Subcutaneous abdominal adipose tissue (tissue), 5 donors: ENCODE measurements around the gene RNU1-2.
"Not testable (repeated sequence)": the region's sequence is repeated elsewhere in the genome, so short reads cannot be mapped to it uniquely, and the experiment has no call there.

Experiments
- H3K27ac ChIP-seq: one replicate; pipeline ENCODE4 v1.7.0; 2013; ENCODE audit warnings: low read depth, mild to moderate bottlenecking, inconsistent platforms, low read length, moderate library complexity
- H3K27me3 ChIP-seq, 5 donors: one replicate each; pipeline ENCODE4 v1.7.0; 2013; ENCODE audit warnings: low read length in 5 of 5, inconsistent platforms in 1 of 5; ENCODE audit not compliant: control insufficient read depth in 5 of 5, insufficient read depth in 4 of 5
- H3K36me3 ChIP-seq, 5 donors: one replicate each; pipeline ENCODE4 v1.7.0; 2013; ENCODE audit warnings: low read length in 5 of 5; ENCODE audit not compliant: control insufficient read depth in 5 of 5, insufficient read depth in 5 of 5
- H3K4me1 ChIP-seq, 5 donors: one replicate each; pipeline ENCODE4 v1.7.0; 2013; ENCODE audit warnings: low read length in 5 of 5, mild to moderate bottlenecking in 3 of 5, moderate library complexity in 1 of 5; ENCODE audit not compliant: control insufficient read depth in 5 of 5, insufficient read depth in 5 of 5
- H3K4me3 ChIP-seq, 5 donors: one replicate each; pipeline ENCODE4 v1.7.0; 2013; ENCODE audit warnings: low read length in 5 of 5, low read depth in 1 of 5
- H3K9ac ChIP-seq, 5 donors: one replicate each; pipeline ENCODE4 v1.7.0; 2013; ENCODE audit warnings: low read length in 5 of 5, mild to moderate bottlenecking in 4 of 5, moderate library complexity in 3 of 5
- H3K9me3 ChIP-seq, 5 donors: one replicate each; pipeline ENCODE4 v1.7.0; 2013; ENCODE audit warnings: low read length in 5 of 5; ENCODE audit not compliant: control insufficient read depth in 5 of 5
- donor health status: healthy.
- donor health status: healthy.
- donor health status: healthy.
- donor health status: healthy.
- donor health status: healthy.

RNU1-2 gene

DNA sequence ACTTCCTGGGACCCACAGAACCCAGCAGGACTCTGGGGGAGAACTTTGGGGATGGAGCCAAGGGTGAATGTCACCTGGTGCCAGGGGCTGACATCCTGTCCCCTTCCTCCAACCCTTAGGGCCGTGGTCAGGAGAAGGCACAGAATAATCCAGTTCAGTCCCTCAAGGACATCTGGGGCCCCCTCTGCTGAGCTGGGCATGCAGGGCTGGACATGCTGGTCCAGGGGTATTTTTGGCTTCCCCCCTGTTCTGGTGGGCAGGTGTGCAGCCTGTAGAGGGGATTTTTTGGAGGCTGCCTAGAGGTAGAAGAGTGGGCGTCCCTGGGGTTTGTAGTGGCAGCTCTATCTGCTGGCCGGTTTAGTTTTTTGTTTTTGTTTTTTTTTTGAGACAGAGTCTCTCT lies 22.6 kb downstream of the RNU1-2 start:
- Histone ChIP-seq H3K4me1 (peaks cover 8 to 27% (median 19%) of the 10 kb centered on the region in 5 donors), H3K36me3 (no peaks in the 10 kb centered on the region), H3K27me3 (peaks cover 0 to 14% (median 5%) of the 10 kb centered on the region in 5 donors), H3K9ac (no peak overlapping the region), H3K9me3 (no peaks in the 10 kb centered on the region), H3K27ac (no peak overlapping the region), H3K4me3 (no peak overlapping the region)

DNA sequence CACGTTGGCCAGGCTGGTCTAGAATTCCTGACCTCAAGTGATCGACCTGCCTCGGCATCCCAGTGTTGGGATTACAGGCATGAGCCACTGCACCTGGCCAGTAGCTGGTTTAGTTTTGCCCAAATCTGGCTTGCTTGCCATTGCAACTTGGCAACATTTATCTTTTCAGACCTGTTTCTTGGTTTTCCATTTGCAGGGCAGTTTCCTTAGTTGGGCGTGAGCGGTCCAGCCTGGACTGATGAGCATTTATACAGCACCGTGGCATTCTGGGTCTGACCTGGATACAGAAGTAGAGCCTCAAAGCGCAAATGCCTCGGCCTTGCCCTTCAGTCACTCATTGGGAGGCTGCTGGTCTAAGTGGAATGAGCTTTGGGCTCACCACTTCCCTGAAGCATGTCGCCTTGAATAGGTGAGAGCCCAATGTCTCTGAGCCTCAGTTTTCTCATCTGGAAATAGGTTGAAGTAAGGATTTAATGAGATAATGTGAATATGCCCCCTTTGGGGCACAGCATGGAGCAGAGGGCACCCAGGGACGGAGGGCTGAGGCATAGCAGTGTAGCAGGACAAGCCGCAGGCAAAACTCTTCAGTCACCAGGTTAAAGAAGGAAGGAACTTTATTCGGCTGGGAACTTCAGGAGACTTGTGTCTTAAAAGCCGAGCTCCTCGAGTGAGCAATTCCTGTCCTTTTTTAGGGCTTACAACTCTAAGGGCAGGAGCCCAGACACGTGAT lies 23.3 kb downstream of the RNU1-2 start:
- H3K9ac ChIP-seq, H3K9me3 ChIP-seq, H3K27ac ChIP-seq, H3K36me3 ChIP-seq, H3K4me3 ChIP-seq: not testable (repeated sequence)
- Histone ChIP-seq H3K4me1 (peaks cover 7 to 23% (median 15%) of the 10 kb centered on the region in 5 donors), H3K27me3 (peaks cover 0 to 14% (median 5%) of the 10 kb centered on the region in 5 donors)

DNA sequence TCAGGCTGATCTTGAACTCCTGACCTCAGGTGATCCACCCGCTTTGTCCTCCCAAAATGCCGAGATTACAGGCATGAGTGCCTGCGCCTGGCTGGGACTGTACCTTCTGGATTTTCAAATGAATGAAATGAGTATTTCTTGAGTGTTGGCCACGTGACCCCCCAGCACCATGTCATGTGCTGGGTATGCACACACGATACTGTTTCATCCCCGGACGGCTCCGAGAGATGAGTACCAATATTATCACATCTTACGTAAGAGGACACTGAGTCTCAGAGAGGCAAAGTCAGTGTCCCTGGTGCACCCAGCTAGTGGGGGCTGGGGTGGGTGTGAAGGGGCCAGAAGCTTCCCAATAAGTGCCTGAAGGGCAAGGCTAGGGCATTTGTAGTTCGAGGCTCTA lies 25.2 kb downstream of the RNU1-2 start:
- Histone ChIP-seq H3K4me1 (peaks cover 0 to 10% (median 7%) of the 10 kb centered on the region in 5 donors), H3K4me3 (no peak overlapping the region), H3K27me3 (peaks cover 0 to 14% (median 5%) of the 10 kb centered on the region in 5 donors), H3K9me3 (no peaks in the 10 kb centered on the region), H3K27ac (no peak overlapping the region), H3K9ac (no peak overlapping the region), H3K36me3 (peaks cover 0 to 5% (median 2%) of the 10 kb centered on the region in 5 donors)

DNA sequence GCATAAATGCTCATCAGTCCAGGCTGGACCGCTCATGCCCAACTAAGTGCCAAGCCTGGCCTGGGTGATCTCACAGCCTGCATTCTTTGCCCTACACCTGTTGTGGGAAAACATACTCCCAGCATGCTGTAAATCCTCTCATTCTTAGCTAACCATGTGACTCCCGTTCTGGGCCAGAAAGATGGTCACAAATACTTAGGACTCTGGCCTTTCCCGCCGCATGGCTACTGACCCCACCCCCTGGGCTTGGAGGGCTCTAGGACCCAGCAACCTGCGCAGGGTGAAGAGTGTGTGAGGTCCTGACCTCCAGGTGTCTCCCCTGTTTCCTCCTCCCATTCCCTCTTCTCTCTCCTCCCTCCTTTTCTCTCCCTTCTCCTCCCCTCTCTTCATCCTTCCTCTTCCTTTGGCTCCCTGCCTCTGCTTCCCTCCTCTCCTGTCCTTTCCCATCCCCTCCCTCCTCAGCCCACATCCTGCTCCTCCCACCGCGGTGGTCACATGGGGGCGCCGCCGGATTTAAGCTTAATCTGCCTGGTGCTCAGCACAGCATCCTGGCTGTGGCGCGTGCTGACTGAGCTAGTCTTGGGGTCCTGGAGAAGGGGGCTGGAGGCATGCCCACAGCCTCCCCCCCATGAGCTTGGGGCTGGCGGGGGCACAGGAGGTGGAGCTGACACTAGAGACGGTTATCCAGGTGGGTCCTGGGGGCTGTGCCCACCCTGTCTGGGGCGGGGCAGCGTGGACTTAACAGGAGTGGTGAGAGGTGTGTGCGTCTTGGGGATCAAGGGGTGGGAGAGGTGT lies 25.8 kb downstream of the RNU1-2 start, which contains the start of gene CROCC:
Gene CROCC, plus strand, starts transcription at position 541 of the 795 bp plus-strand sequence. Its CDS starts 88 bp downstream, at position 629.
- Histone ChIP-seq H3K36me3 (peaks cover 0 to 5% (median 2%) of the 10 kb centered on the region in 5 donors), H3K9ac (peak within 1 kb of the TSS in 2 of 5 donors; percentile 12 to 26), H3K4me1 (peaks cover 0 to 10% (median 7%) of the 10 kb centered on the region in 5 donors), H3K4me3 (peak within 1 kb of the TSS in 2 of 5 donors; percentile 11), H3K9me3 (no peaks in the 10 kb centered on the region), H3K27ac (no peak within 1 kb of the TSS), H3K27me3 (peaks cover 0 to 14% (median 5%) of the 10 kb centered on the region in 5 donors)

DNA sequence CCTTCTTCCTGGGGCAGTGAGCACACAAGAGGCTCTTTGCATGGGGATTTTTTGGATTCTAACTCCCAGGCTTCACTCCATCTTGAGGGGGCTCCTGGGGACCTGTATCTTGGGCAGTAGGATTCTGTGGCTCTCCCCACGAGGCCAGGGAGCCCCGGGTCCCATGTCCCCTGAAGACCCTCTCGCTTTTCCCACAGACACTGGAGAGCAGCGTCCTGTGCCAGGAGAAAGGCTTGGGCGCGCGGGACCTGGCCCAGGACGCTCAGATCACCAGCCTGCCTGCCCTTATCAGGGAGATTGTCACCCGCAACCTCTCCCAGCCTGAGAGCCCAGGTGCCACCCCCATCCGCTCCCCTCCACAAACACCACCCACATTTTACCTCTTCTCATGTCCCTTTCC lies 26.7 kb downstream of the RNU1-2 start:
- peaks cover 0 to 14% (median 5%) of the 10 kb centered on the region in 5 donors for H3K27me3 ChIP-seq
- no peak overlapping the region for H3K27ac ChIP-seq
- H3K9ac ChIP-seq, result peak overlapping the region in 1 of 5 donors; percentile 26
- no peak overlapping the region for H3K4me3 ChIP-seq
- peaks cover 0 to 10% (median 7%) of the 10 kb centered on the region in 5 donors for H3K4me1 ChIP-seq
- no peaks in the 10 kb centered on the region for H3K9me3 ChIP-seq
- peaks cover 0 to 11% (median 2%) of the 10 kb centered on the region in 5 donors for H3K36me3 ChIP-seq

DNA sequence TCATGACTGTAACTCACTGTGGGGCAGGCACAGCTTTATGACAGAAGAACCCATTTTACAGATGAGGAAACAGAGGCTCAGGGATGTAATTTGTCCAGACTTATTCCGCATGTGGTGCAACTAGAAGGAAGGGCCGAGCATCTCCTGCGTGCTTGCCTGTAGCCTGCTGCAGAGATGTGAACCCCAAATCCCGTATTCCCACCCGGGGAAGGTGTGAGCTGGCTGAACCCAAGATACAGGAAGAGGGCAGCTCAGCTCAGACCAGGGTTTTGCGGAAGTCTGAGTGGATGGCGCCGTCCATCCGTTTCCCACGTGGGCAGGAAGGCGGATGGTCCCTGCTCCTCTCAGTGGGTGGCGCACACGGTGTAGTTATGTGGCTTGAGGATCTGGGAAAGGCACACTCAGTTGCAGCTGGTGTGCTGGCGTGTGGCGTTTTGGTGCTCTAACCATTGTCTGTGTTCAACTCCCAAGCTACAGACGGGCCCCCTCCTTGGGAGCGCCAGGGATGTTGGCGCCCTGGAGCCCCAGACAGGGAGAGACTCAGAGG lies 27.2 kb downstream of the RNU1-2 start:
- Histone ChIP-seq H3K9me3 (no peaks in the 10 kb centered on the region), H3K4me1 (peaks cover 0 to 10% (median 7%) of the 10 kb centered on the region in 5 donors), H3K27me3 (peaks cover 0 to 14% (median 5%) of the 10 kb centered on the region in 5 donors), H3K4me3 (no peak overlapping the region), H3K9ac (peak overlapping the region in 1 of 5 donors; percentile 3), H3K27ac (no peak overlapping the region), H3K36me3 (peaks cover 0 to 11% (median 2%) of the 10 kb centered on the region in 5 donors)

DNA sequence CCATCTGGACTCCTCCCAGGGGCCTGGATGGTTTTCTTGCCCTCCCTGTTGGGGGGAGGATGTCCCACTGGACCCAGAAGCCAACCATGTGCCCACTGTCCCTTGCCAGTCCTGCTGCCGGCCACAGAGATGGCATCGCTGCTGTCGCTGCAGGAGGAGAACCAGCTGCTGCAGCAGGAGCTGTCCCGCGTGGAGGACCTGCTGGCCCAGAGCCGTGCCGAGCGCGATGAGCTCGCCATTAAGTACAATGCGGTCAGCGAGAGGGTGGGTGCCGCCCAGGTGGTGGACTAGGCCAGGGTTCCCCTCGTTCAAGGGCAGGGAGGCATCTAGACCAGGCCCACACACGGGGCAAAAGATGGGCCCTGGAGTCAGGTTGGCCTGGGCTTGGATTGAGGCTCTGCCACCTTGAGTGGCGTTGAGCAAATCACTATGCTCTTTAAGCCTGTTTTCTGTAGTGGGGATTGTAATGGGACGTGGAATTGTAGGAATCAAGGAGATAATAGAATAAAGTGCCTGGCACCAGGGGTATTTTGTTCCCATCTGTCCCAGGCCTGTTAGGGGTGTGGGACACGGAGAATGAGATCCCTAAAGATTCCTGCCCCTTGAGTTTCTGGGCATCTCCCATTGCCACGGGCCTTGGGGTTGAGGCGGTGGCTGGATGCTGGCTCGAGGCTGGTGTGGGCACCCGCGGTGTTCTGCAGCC lies 28.6 kb downstream of the RNU1-2 start:
- H3K9ac ChIP-seq, result no peak overlapping the region
- no peak overlapping the region for H3K27ac ChIP-seq
- peaks cover 0 to 14% (median 5%) of the 10 kb centered on the region in 5 donors for H3K27me3 ChIP-seq
- H3K4me1 ChIP-seq, result peaks cover 0 to 10% (median 7%) of the 10 kb centered on the region in 5 donors
- H3K9me3 ChIP-seq, result no peaks in the 10 kb centered on the region
- H3K36me3 ChIP-seq, result peaks cover 0 to 11% (median 2%) of the 10 kb centered on the region in 5 donors
- H3K4me3 ChIP-seq, result no peak overlapping the region

DNA sequence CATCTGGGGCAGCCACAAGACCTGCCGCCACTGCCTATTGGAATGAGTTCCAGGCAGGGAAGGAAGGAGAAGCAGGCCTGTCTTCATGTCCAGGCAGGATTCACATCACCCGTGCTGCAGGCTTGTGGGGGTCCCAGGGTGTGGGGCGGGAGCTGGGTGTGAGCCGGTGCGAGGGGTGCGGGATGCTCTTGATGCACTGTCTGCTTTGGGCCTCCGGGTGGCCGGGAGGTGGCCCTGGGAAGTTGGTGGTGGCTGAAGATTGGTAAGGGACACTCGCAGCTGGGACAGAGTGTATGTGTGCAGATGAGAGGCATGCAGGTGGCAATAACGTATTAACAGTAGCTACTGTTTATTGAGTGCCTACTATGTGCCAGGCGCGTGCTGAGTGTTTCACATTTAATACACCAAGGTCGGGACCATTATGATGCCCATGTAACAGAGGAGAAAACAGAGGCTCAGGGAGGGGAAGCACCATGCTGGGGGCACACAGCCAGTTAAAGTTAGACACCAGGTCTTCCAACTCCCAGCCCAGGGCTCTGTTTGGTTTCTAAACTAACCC lies 29.2 kb downstream of the RNU1-2 start:
- peaks cover 0 to 14% (median 5%) of the 10 kb centered on the region in 5 donors for H3K27me3 ChIP-seq
- H3K9me3 ChIP-seq, result no peaks in the 10 kb centered on the region
- no peak overlapping the region for H3K4me3 ChIP-seq
- H3K9ac ChIP-seq, result peak overlapping the region in 1 of 5 donors; percentile 5
- no peak overlapping the region for H3K27ac ChIP-seq
- peaks cover 0 to 10% (median 7%) of the 10 kb centered on the region in 5 donors for H3K4me1 ChIP-seq
- peaks cover 0 to 14% (median 2%) of the 10 kb centered on the region in 5 donors for H3K36me3 ChIP-seq
